Loucy (cell line): ENCODE results near the gene RER1.

Experiments
- CTCF ChIP-seq: fragments of 200-600 bp; sonication (generic); conservative IDR thresholded peaks from 2 replicates; pipeline ENCODE4 v1.5.1; 2014; ENCODE audit warnings: mild to moderate bottlenecking, antibody characterized with exemption, low read length
- EZH2phosphoT487 ChIP-seq: fragments of 200-600 bp; IDR thresholded peaks from 2 replicates; pipeline ENCODE4 v1.6.1; 2018; ENCODE audit warnings: antibody characterized with exemption, mild to moderate bottlenecking, moderate library complexity, borderline replicate concordance

- TF ChIP-seq CTCF (no peak), EZH2phosphoT487 (no peak)
Observed at GRCh38 chr1:2389644-2390043, 2.0 kb upstream of the RER1 start.
